Tibial nerve (tissue), 4 donors: ENCODE data around the gene AFF3. TPM values are rescaled to one million over a fixed set of nuclear protein-coding genes. Genes with fewer than 3 reads are reported as not detected.

ENCODE experiments used
- DNase-seq, 2 donors: peaks; one replicate each; pipeline ENCODE4 v3.0.0-alpha.2; 2019; ENCODE audit warnings: low spot score in 2 of 2
- H3K27ac ChIP-seq, 4 donors: fragments of 200-600 bp; sonication (generic) in 3 of 4; one replicate each; pipeline ENCODE4 v1.5.1; 2017 to 2019; ENCODE audit warnings: mild to moderate bottlenecking in 1 of 4
- H3K27me3 ChIP-seq, 2 donors: fragments of 200-600 bp; sonication (generic) in 1 of 2; one replicate each; pipeline versions ENCODE4 v1.5.1 to v1.6.0; 2017 to 2019
- H3K36me3 ChIP-seq, 3 donors: fragments of 200-600 bp; sonication (generic); one replicate each; pipeline ENCODE4 v1.5.1; 2018 to 2019
- H3K4me1 ChIP-seq, 4 donors: fragments of 200-600 bp; sonication (generic) in 3 of 4; one replicate each; pipeline ENCODE4 v1.5.1; 2017 to 2019
- H3K4me3 ChIP-seq, 4 donors: fragments of 200-600 bp; sonication (generic) in 3 of 4; one replicate each; pipeline ENCODE4 v1.5.1; 2017 to 2019; ENCODE audit warnings: mild to moderate bottlenecking in 1 of 4, moderate library complexity in 1 of 4
- H3K9me3 ChIP-seq, 4 donors: fragments of 200-600 bp; sonication (generic) in 3 of 4; one replicate each; pipeline ENCODE4 v1.5.1; 2017 to 2019
- CTCF ChIP-seq, 5 experiments: fragments of 200-600 bp in 3 of 5; fragments of 450-650 bp in 2 of 5; sonication (generic) in 3 of 5; IDR thresholded peaks; one replicate each; pipeline ENCODE4 v1.5.1; 2016 to 2019; ENCODE audit warnings: antibody characterized with exemption in 5 of 5, mild to moderate bottlenecking in 3 of 5, moderate library complexity in 2 of 5
- EP300 ChIP-seq, 2 donors: sonication (generic); formaldehyde crosslinking; IDR thresholded peaks; one replicate each; pipeline ENCODE4 v1.6.1; 2017; ENCODE audit warnings: antibody characterized with exemption in 2 of 2, mild to moderate bottlenecking in 1 of 2
- POLR2A ChIP-seq, 2 donors: fragments of 450-650 bp; IDR thresholded peaks; one replicate each; pipeline ENCODE4 v1.6.1; 2017; ENCODE audit warnings: antibody characterized with exemption in 2 of 2, mild to moderate bottlenecking in 2 of 2, moderate library complexity in 2 of 2
- WGBS, 2 donors: methylation state at CpG; one replicate each; pipeline ENCODE4 v1.1.5; 2018; 5-methylcytosine and 5-hydroxymethylcytosine counted together
- total RNA-seq, 4 donors: library from RNA; depleted of rRNA; stranded (reverse); fragments of >200 nt; gene quantifications; one replicate each; pipeline ENCODE4 v1.1.0, GENCODE V29; 2016

The AFF3 gene
- total RNA-seq, 4 donors from 2014 or later, result 7.2 to 36.0 (median 21.4) TPM

- no peaks in the 10 kb centered on the region for H3K9me3 ChIP-seq
- H3K36me3 ChIP-seq, result no peaks in the 10 kb centered on the region
- 93 to 95% methylated on average over 5 of the region's 5 CpGs for WGBS, 2 donors
- H3K27me3 ChIP-seq, result no peaks in the 10 kb centered on the region
- H3K4me3 ChIP-seq, result no peak overlapping the region
- no peak for DNase-seq
- H3K27ac ChIP-seq, result no peak overlapping the region
- TF ChIP-seq EP300 (IDR thresholded peaks at IDR 0.05), result no peak
- TF ChIP-seq CTCF (IDR thresholded peaks at IDR 0.05), result no peak
- TF ChIP-seq POLR2A (IDR thresholded peaks at IDR 0.05), result no peak
- no peaks in the 10 kb centered on the region for H3K4me1 ChIP-seq
Observed at GRCh38 chr2:99845296-99845695, 297.1 kb downstream of the AFF3 start.

- WGBS, 2 donors, result 84 to 88% methylated on average over 4 of the region's 4 CpGs
- no peaks in the 10 kb centered on the region for H3K4me1 ChIP-seq
- no peak for DNase-seq
- H3K27me3 ChIP-seq, result no peaks in the 10 kb centered on the region
- H3K9me3 ChIP-seq, result no peaks in the 10 kb centered on the region
- no peak overlapping the region for H3K27ac ChIP-seq
- no peaks in the 10 kb centered on the region for H3K36me3 ChIP-seq
- no peak overlapping the region for H3K4me3 ChIP-seq
- TF ChIP-seq CTCF (IDR thresholded peaks at IDR 0.05), result no peak
Observed at GRCh38 chr2:99842451-99842850, 299.9 kb downstream of the AFF3 start.

GRCh38 chr2:99841749-99842148 lies 300.6 kb downstream of the AFF3 start:
- 50 to 62% methylated on average over 3 of the region's 3 CpGs for whole genome bisulfite sequencing, 2 donors
- no peaks in the 10 kb centered on the region for H3K4me1 ChIP-seq
- H3K27ac ChIP-seq, result no peak overlapping the region
- no peaks in the 10 kb centered on the region for H3K9me3 ChIP-seq
- TF ChIP-seq CTCF (IDR thresholded peaks at IDR 0.05), result no peak
- TF ChIP-seq EP300 (IDR thresholded peaks at IDR 0.05), result no peak
- no peak for TF ChIP-seq POLR2A (IDR thresholded peaks at IDR 0.05)
- H3K27me3 ChIP-seq, result no peaks in the 10 kb centered on the region
- no peaks in the 10 kb centered on the region for H3K36me3 ChIP-seq
- no peak for DNase-seq
- H3K4me3 ChIP-seq, result no peak overlapping the region

- H3K4me1 ChIP-seq, result no peaks in the 10 kb centered on the region
- 83 to 86% methylated on average over 3 of the region's 3 CpGs for WGBS, 2 donors
- no peaks in the 10 kb centered on the region for H3K36me3 ChIP-seq
- no peak overlapping the region for H3K4me3 ChIP-seq
- no peaks in the 10 kb centered on the region for H3K27me3 ChIP-seq
- H3K27ac ChIP-seq, result no peak overlapping the region
- no peaks in the 10 kb centered on the region for H3K9me3 ChIP-seq
- no peak for DNase-seq
- TF ChIP-seq POLR2A (IDR thresholded peaks at IDR 0.05) (no peak), CTCF (IDR thresholded peaks at IDR 0.05) (no peak), EP300 (IDR thresholded peaks at IDR 0.05) (no peak)
Observed at GRCh38 chr2:99840831-99841230, 301.6 kb downstream of the AFF3 start.

- H3K27ac ChIP-seq, result no peak overlapping the region
- TF ChIP-seq CTCF (IDR thresholded peaks at IDR 0.05) (no peak), EP300 (IDR thresholded peaks at IDR 0.05) (no peak), POLR2A (IDR thresholded peaks at IDR 0.05) (no peak)
- no peaks in the 10 kb centered on the region for H3K4me1 ChIP-seq
- no peak for DNase-seq
- no peaks in the 10 kb centered on the region for H3K27me3 ChIP-seq
- H3K4me3 ChIP-seq, result no peak overlapping the region
- H3K9me3 ChIP-seq, result no peaks in the 10 kb centered on the region
- H3K36me3 ChIP-seq, result no peaks in the 10 kb centered on the region
- WGBS, 2 donors, result 62 to 64% methylated on average over 6 of the region's 6 CpGs
Observed at GRCh38 chr2:99836690-99837605, 305.4 kb downstream of the AFF3 start.
